Measurements from ENCODE around the gene DIP2C. TPM values are rescaled to one million over a fixed set of nuclear protein-coding genes. Genes with fewer than 3 reads are reported as not detected.
"Not testable (repeated sequence)": the region's sequence is repeated elsewhere in the genome, so short reads cannot be mapped to it uniquely, and the experiment has no call there.

Gene DIP2C
- total RNA-seq, 1 experiment from 2014 or later = 11.0 TPM

- Mint-ChIP-seq H3K4me3 (ENCODE audit: low read depth, unreplicated experiment) (no peak overlapping the region), H3K27ac (ENCODE audit: unreplicated experiment) (no peak overlapping the region), H3K27me3 (ENCODE audit: unreplicated experiment) (no peaks in the 10 kb centered on the region), H3K36me3 (ENCODE audit: insufficient read depth, unreplicated experiment) (peaks cover 7% of the 10 kb centered on the region), H3K9me3 (ENCODE audit: low read depth, unreplicated experiment) (no peaks in the 10 kb centered on the region), H3K4me1 (ENCODE audit: low read depth, unreplicated experiment) (peaks cover 23% of the 10 kb centered on the region)
- DNase-seq = no peak
- no peak for TF ChIP-seq CTCF (IDR thresholded peaks at IDR 0.05; ENCODE audit: unreplicated experiment)
- intact Hi-C loops (cut with micrococcal nuclease; ENCODE audit: unreplicated experiment) = no loop called here
- BruUV-seq (replicated peaks) = no TSS peak
- CTCF ChIA-PET = no interaction called here
Measured at GRCh38 chr10:326350-326749, 363.1 kb downstream of the DIP2C start.

- CTCF ChIA-PET = no interaction called here
- no peak overlapping the region for H3K27ac Mint-ChIP-seq (ENCODE audit: unreplicated experiment)
- BruUV-seq (replicated peaks) = no TSS peak
Measured at GRCh38 chr10:325282-325681, 364.2 kb downstream of the DIP2C start.

DNA sequence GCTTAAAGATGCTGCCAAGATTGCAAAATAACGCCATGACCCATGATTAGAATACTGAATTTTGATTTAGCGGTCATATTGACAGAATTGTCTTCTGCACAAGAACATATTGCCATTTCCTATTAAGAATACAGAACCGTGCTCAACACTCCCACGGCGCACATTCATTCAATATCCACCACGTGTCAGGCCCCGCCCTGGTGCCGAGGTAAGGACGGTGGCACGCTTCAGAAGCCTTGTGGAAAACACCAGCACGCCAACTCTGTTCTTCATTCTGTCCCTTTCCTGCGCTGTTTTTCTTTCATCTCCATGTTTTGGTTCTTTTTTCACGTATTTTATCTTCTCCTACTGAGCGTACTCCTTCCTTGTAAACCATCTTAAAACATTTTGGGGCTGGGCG, 364.9 kb downstream of the DIP2C start:
- Mint-ChIP-seq H3K4me1 (ENCODE audit: low read depth, unreplicated experiment) (peaks cover 17% of the 10 kb centered on the region), H3K9me3 (ENCODE audit: low read depth, unreplicated experiment) (no peaks in the 10 kb centered on the region), H3K4me3 (ENCODE audit: low read depth, unreplicated experiment) (no peak overlapping the region), H3K36me3 (ENCODE audit: insufficient read depth, unreplicated experiment) (peaks cover 12% of the 10 kb centered on the region), H3K27me3 (ENCODE audit: unreplicated experiment) (no peaks in the 10 kb centered on the region), H3K27ac (ENCODE audit: unreplicated experiment) (no peak overlapping the region)
- no peak for TF ChIP-seq CTCF (IDR thresholded peaks at IDR 0.05; ENCODE audit: unreplicated experiment)
- no TSS peak for BruUV-seq (replicated peaks)
- DNase-seq = no peak
- intact Hi-C loops (cut with micrococcal nuclease; ENCODE audit: unreplicated experiment) = no loop called here
- CTCF ChIA-PET = no interaction called here

More at GRCh38 chr10:325282-325681, 364.2 kb downstream of the DIP2C start:
- Mint-ChIP-seq H3K9me3 (ENCODE audit: low read depth, unreplicated experiment) (no peaks in the 10 kb centered on the region), H3K36me3 (ENCODE audit: insufficient read depth, unreplicated experiment) (peaks cover 14% of the 10 kb centered on the region), H3K4me1 (ENCODE audit: low read depth, unreplicated experiment) (peaks cover 23% of the 10 kb centered on the region), H3K27me3 (ENCODE audit: unreplicated experiment) (no peaks in the 10 kb centered on the region), H3K4me3 (ENCODE audit: low read depth, unreplicated experiment) (no peak overlapping the region)
- no peak for DNase-seq
- intact Hi-C loops (cut with micrococcal nuclease; ENCODE audit: unreplicated experiment) = no loop called here
- TF ChIP-seq CTCF (IDR thresholded peaks at IDR 0.05; ENCODE audit: unreplicated experiment) = no peak

DNA sequence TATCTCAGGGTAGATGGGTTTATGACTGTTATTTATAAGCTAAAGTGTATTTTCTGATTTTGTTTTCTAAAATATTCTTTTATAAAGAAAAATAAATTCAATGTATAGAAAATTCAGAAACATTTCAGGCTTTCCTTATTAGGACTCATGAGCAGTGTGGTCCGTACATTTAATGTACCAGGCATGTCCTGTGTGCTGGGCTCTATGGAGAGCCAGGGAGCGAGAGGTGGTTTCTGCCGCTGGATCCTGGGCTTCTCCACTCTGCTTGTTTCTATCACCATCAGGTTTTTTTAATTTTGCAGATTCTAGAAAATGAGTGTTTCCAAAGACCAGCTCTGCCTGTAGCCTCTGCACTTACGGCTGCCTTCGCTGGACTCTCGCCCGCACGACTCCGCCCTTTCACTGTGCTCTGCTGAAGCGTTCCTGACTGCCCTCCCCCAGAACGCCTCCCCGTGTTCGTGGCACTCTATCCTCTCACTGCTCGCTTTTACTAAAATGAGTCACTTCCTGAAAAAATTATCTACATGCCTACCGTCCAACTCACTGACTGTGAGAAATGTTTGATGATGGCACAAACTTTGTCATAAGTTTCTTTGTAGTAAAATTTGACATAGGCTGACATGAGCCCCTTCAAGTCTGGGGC, 365.7 kb downstream of the DIP2C start:
- BruUV-seq (replicated peaks) = no TSS peak
- Mint-ChIP-seq H3K36me3 (ENCODE audit: insufficient read depth, unreplicated experiment) (peaks cover 7% of the 10 kb centered on the region), H3K4me1 (ENCODE audit: low read depth, unreplicated experiment) (peaks cover 10% of the 10 kb centered on the region), H3K27ac (ENCODE audit: unreplicated experiment) (peak overlapping the region; percentile 40), H3K9me3 (ENCODE audit: low read depth, unreplicated experiment) (no peaks in the 10 kb centered on the region), H3K4me3 (ENCODE audit: low read depth, unreplicated experiment) (peak overlapping the region; percentile 9), H3K27me3 (ENCODE audit: unreplicated experiment) (no peaks in the 10 kb centered on the region)
- peak; percentile 72 for DNase-seq
- intact Hi-C loops (cut with micrococcal nuclease; ENCODE audit: unreplicated experiment) = no loop called here
- CTCF ChIA-PET = no interaction called here
- TF ChIP-seq CTCF (IDR thresholded peaks at IDR 0.05; ENCODE audit: unreplicated experiment) = no peak

- intact Hi-C loops (cut with micrococcal nuclease; ENCODE audit: unreplicated experiment); BruUV-seq (replicated peaks); H3K27me3 Mint-ChIP-seq (ENCODE audit: unreplicated experiment); H3K4me3 Mint-ChIP-seq (ENCODE audit: low read depth, unreplicated experiment); DNase-seq; H3K27ac Mint-ChIP-seq (ENCODE audit: unreplicated experiment); H3K9me3 Mint-ChIP-seq (ENCODE audit: low read depth, unreplicated experiment); CTCF ChIA-PET; H3K36me3 Mint-ChIP-seq (ENCODE audit: insufficient read depth, unreplicated experiment): not testable (repeated sequence)
- H3K4me1 Mint-ChIP-seq (ENCODE audit: low read depth, unreplicated experiment) = peaks cover 10% of the 10 kb centered on the region
Measured at GRCh38 chr10:323046-323445, 366.4 kb downstream of the DIP2C start.

Measured in Calu3 (cell line).